ENCODE results near the gene HNRNPF. TPM values are rescaled to one million over a fixed set of nuclear protein-coding genes. Genes with fewer than 3 reads are reported as not detected.

The HNRNPF gene
- total and polyA plus RNA-seq, 2 donors = 136 to 235 TPM

Other genes starting within 250 kb of the HNRNPF start
- 0.90 TPM for gene RASGEF1A, start 142.1 kb downstream of the HNRNPF start, total RNA-seq
- 1.3 TPM for gene RASGEF1A, start 142.1 kb downstream of the HNRNPF start, polyA plus RNA-seq
- gene FXYD4, start 37.5 kb downstream of the HNRNPF start, total RNA-seq = 0.14 TPM
- gene FXYD4, start 37.5 kb downstream of the HNRNPF start, polyA plus RNA-seq = 0.59 TPM
- 4.9 TPM for gene ZNF487, start 27.9 kb upstream of the HNRNPF start, total RNA-seq
- 11.6 TPM for gene ZNF487, start 27.9 kb upstream of the HNRNPF start, polyA plus RNA-seq
- gene ZNF239, start 165.4 kb upstream of the HNRNPF start, total RNA-seq = 5.8 TPM
- 3.2 TPM for gene ZNF239, start 165.4 kb upstream of the HNRNPF start, polyA plus RNA-seq
- gene ZNF485, start 197.3 kb upstream of the HNRNPF start, total RNA-seq = 3.5 TPM
- gene ZNF485, start 197.3 kb upstream of the HNRNPF start, polyA plus RNA-seq = 3.3 TPM
- 52.8 TPM for gene ZNF32, start 239.7 kb upstream of the HNRNPF start, total RNA-seq
- gene ZNF32, start 239.7 kb upstream of the HNRNPF start, polyA plus RNA-seq = 88.7 TPM